ENCODE measurements around the gene PSMB7.

Gene PSMB7

GRCh38 chr9:124455820-124456219 lies 40.6 kb upstream of the PSMB7 start:
- H2AFZ ChIP-seq (ENCODE audit: low read length) = no peak overlapping the region
- 0 out of 2 replicates have a peak, but pooled peaks cover 3% of the 10 kb centered on the region for H3K27me3 ChIP-seq (ENCODE audit: insufficient read depth, low read length)
- no peaks in the 10 kb centered on the region for H3F3A ChIP-seq (ENCODE audit: insufficient read depth, low read length)
- H3K9ac ChIP-seq (ENCODE audit: low read length) = no peak overlapping the region
- no peaks in the 10 kb centered on the region for H3K9me3 ChIP-seq (ENCODE audit: low read length)
- no peaks in the 10 kb centered on the region for H3K4me1 ChIP-seq (ENCODE audit: insufficient read depth, low read length, severe bottlenecking)
- H3K4me2 ChIP-seq (ENCODE audit: low read length) = no peak overlapping the region
- H4K20me1 ChIP-seq (ENCODE audit: insufficient read depth, low read length) = no peaks in the 10 kb centered on the region
- no peaks in the 10 kb centered on the region for H3K36me3 ChIP-seq (ENCODE audit: insufficient read depth, low read length)
- no peaks in the 10 kb centered on the region for H3K9me2 ChIP-seq (ENCODE audit: low read depth, low read length)
- H3K79me2 ChIP-seq (ENCODE audit: insufficient read depth, low read length) = no peaks in the 10 kb centered on the region
- H3K4me3 ChIP-seq (ENCODE audit: low read depth, low read length, poor library complexity, severe bottlenecking) = no peak overlapping the region
- TF ChIP-seq EZH2 (IDR thresholded peaks at IDR 0.05; ENCODE audit: borderline replicate concordance, low read length) = no peak
- TF ChIP-seq, protein P1, sequence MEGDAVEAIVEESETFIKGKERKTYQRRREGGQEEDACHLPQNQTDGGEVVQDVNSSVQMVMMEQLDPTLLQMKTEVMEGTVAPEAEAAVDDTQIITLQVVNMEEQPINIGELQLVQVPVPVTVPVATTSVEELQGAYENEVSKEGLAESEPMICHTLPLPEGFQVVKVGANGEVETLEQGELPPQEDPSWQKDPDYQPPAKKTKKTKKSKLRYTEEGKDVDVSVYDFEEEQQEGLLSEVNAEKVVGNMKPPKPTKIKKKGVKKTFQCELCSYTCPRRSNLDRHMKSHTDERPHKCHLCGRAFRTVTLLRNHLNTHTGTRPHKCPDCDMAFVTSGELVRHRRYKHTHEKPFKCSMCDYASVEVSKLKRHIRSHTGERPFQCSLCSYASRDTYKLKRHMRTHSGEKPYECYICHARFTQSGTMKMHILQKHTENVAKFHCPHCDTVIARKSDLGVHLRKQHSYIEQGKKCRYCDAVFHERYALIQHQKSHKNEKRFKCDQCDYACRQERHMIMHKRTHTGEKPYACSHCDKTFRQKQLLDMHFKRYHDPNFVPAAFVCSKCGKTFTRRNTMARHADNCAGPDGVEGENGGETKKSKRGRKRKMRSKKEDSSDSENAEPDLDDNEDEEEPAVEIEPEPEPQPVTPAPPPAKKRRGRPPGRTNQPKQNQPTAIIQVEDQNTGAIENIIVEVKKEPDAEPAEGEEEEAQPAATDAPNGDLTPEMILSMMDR (IDR thresholded peaks at IDR 0.05; ENCODE audit: low read length) = no peak
- H3K27ac ChIP-seq (ENCODE audit: low read depth, low read length, poor library complexity, severe bottlenecking) = no peak overlapping the region

DNA sequence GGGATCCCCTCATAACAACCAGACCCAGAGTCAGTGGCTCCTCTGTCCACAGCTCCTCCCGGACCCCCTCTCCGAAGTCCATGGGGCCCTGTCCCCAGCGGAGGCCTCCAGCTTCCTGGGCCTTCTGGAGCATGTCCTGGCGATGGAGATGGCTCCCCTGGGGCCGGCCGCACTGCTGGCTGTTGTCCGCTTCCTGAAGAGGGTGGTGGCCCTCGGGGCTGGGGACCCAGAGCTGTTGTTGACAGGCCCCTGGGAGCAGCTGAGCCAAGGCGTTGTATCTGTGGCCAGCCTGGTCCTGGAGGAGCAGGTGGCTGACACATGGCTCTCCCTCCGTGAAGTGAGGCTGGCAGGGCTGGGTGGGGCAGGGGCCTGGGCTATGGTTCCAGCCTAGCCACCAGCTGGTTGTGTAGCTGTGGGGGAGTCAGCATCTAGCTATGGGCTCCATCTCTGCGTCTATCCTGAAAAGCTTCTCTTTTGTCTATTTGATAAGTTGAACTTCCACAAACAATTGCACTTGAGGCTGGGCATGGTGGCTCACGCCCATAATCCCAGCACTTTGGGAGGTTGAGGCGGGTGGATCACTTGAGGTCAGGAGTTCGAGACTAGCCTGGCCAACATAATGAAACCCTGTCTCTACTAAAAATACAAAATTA lies 39.7 kb upstream of the PSMB7 start:
- H3K79me2 ChIP-seq (ENCODE audit: insufficient read depth, low read length) = no peaks in the 10 kb centered on the region
- H3K4me1 ChIP-seq (ENCODE audit: insufficient read depth, low read length, severe bottlenecking) = no peaks in the 10 kb centered on the region
- no peaks in the 10 kb centered on the region for H3K9me2 ChIP-seq (ENCODE audit: low read depth, low read length)
- TF ChIP-seq EZH2 (IDR thresholded peaks at IDR 0.05; ENCODE audit: borderline replicate concordance, low read length) = no peak
- TF ChIP-seq, protein P1 (IDR thresholded peaks at IDR 0.05; ENCODE audit: low read length) = no peak
- no peak overlapping the region for H3K4me2 ChIP-seq (ENCODE audit: low read length)
- no peaks in the 10 kb centered on the region for H3K36me3 ChIP-seq (ENCODE audit: insufficient read depth, low read length)
- no peak overlapping the region for H3K4me3 ChIP-seq (ENCODE audit: low read depth, low read length, poor library complexity, severe bottlenecking)
- 0 out of 2 replicates have a peak, but pooled peaks cover 3% of the 10 kb centered on the region for H3K27me3 ChIP-seq (ENCODE audit: insufficient read depth, low read length)
- H3K27ac ChIP-seq (ENCODE audit: low read depth, low read length, poor library complexity, severe bottlenecking) = no peak overlapping the region
- H3F3A ChIP-seq (ENCODE audit: insufficient read depth, low read length) = no peaks in the 10 kb centered on the region
- no peak overlapping the region for H2AFZ ChIP-seq (ENCODE audit: low read length)
- no peaks in the 10 kb centered on the region for H3K9me3 ChIP-seq (ENCODE audit: low read length)
- no peaks in the 10 kb centered on the region for H4K20me1 ChIP-seq (ENCODE audit: insufficient read depth, low read length)
- no peak overlapping the region for H3K9ac ChIP-seq (ENCODE audit: low read length)

DNA sequence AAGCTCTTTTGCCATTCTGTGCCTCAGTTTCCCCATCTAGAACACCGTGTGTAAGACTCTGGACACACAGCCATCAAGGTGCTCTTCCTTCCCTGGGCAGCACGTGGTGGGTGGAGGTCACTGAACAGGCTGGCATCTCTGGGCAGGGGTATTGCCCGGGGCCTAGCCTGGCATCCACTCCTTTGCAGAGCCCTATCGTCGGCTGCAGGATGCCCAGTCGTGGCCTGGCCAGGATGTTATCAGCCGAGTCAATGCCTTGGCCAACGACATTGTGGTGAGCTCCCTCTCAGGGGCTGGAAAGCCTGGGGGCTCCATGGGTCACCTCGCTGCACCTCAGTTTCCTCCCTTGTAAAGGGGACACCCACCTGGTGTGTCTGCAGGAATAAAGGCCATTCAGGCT lies 39.1 kb upstream of the PSMB7 start:
- no peaks in the 10 kb centered on the region for H3K36me3 ChIP-seq (ENCODE audit: insufficient read depth, low read length)
- no peaks in the 10 kb centered on the region for H3K9me2 ChIP-seq (ENCODE audit: low read depth, low read length)
- no peak overlapping the region for H3K4me2 ChIP-seq (ENCODE audit: low read length)
- no peak overlapping the region for H3K4me3 ChIP-seq (ENCODE audit: low read depth, low read length, poor library complexity, severe bottlenecking)
- no peak overlapping the region for H2AFZ ChIP-seq (ENCODE audit: low read length)
- 0 out of 2 replicates have a peak, but pooled peaks cover 3% of the 10 kb centered on the region for H3K27me3 ChIP-seq (ENCODE audit: insufficient read depth, low read length)
- H3K9ac ChIP-seq (ENCODE audit: low read length) = no peak overlapping the region
- no peaks in the 10 kb centered on the region for H3K4me1 ChIP-seq (ENCODE audit: insufficient read depth, low read length, severe bottlenecking)
- no peaks in the 10 kb centered on the region for H3K79me2 ChIP-seq (ENCODE audit: insufficient read depth, low read length)
- no peaks in the 10 kb centered on the region for H3K9me3 ChIP-seq (ENCODE audit: low read length)
- no peak overlapping the region for H3K27ac ChIP-seq (ENCODE audit: low read depth, low read length, poor library complexity, severe bottlenecking)
- TF ChIP-seq EZH2 (IDR thresholded peaks at IDR 0.05; ENCODE audit: borderline replicate concordance, low read length) = no peak
- TF ChIP-seq, protein P1 (IDR thresholded peaks at IDR 0.05; ENCODE audit: low read length) = no peak
- no peaks in the 10 kb centered on the region for H4K20me1 ChIP-seq (ENCODE audit: insufficient read depth, low read length)
- no peaks in the 10 kb centered on the region for H3F3A ChIP-seq (ENCODE audit: insufficient read depth, low read length)

Measured in OCI-LY1 (cell line).